ENCODE measurements around the gene MTRF1L.
"Not testable (repeated sequence)": the region's sequence is repeated elsewhere in the genome, so short reads cannot be mapped to it uniquely, and the experiment has no call there.

Gene MTRF1L

GRCh38 chr6:153001767-153002612 lies 519 bp downstream of the MTRF1L start:
- peak; percentile 31 for DNase-seq

GRCh38 chr6:153000790-153001189 lies 1.7 kb downstream of the MTRF1L start:
- not testable (repeated sequence) for DNase-seq

DNA sequence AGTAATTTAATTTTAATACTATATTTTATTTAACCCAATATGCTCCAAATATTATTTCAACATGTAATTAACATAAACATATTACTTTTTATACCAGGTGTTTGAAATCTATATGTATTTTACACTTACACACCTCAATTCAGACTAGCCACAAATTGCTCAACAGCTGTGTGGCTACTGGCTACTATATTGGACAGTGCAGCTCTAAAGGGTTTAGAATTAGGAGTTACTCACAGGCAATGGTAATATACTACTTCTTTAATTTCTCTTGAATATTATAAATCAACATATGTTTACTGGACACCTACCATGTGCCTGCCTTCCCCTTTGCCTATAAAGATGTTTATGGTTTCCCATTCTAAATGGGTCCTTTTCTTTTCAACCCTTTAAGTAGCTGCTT lies 2.3 kb downstream of the MTRF1L start:
- DNase-seq: no peak

- DNase-seq: not testable (repeated sequence)
These were observed 3.0 kb downstream of the MTRF1L start for GRCh38 chr6:152999538-152999937.

DNA sequence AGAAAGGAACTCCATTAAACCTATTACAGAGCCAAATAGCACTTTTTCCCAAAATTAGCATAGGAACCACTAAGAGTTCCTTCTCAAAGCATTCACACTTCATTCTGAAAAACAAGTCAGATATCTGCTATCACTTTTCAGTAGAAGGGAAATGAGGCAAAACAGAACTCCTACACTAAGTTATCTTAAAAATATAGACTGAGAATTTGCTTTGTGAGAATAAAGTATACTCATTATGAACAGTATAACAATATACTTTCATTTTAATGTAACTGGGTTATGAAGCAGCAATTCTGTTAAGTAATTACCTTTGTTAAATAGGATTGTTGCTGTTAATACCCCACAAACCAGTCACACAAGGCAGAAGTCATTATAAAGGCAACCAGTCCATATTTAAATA lies 8.7 kb downstream of the MTRF1L start:
- DNase-seq: no peak

DNA sequence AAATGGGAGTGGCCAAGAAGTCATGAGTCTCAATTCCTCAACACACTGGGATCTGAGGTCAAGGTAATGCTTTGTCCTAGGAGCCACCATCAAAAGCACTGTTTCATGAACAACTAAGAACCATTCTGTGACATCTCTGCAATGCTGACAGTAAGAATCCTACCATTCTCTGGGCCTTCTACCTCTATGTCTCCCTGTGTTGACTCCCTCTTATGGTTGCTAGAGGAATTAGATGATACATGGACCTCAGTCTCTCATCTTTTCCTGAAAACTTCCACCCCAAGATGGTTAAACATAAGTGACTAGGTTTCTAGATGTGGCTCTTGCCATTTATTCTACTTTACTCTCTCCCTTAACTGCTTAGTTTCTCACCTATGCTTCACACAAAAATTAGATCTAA lies 9.1 kb downstream of the MTRF1L start:
- DNase-seq: no peak

GRCh38 chr6:152986978-152987377 lies 15.5 kb downstream of the MTRF1L start:
- no peak for DNase-seq

- not testable (repeated sequence) for DNase-seq
These were observed 17.2 kb downstream of the MTRF1L start for GRCh38 chr6:152985300-152985699.

GRCh38 chr6:152984513-152984872 lies 18.0 kb downstream of the MTRF1L start:
- no peak for DNase-seq

DNA sequence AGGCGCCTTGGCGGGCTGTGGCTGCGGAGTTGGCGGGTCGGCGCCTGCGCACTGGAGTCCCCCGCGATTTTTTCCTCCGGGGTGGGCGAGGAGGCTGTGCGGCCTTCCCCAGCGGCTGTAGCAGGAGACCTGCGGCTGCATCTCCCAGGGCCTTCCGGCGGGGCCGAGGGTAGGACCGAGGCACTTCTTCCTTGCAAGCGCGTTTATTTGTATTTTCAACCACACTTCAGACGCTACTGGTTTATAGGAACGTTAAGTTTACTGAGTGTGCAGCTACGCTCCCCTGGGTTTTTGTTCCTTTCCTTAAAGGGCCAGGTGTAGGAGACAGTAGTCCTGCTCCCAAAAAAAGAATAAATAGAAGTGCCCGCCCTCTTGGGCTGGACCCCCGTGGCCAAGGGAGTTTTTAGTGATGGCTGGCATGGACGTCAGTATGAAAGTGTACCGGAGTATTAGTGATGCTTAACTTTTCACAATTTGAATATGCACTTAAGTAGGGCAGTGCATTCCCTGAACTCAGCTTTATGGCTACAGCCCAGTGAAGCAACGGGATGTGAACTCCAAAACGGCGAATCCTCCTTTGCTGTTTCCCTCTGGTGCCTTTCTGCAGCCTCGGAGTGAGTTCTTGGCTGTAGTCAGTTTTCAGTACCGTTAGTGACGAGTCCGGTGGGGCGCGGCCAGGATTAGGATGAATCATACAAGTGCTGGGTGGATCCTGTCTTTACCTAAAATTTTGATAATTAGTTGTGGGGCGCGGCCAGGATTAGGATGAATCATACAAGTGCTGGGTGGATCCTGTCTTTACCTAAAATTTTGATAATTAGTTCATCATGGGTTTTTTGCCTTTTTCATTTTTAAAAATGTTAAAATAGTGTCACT lies 18.6 kb downstream of the MTRF1L start:
- peak; percentile 85 for DNase-seq

DNA sequence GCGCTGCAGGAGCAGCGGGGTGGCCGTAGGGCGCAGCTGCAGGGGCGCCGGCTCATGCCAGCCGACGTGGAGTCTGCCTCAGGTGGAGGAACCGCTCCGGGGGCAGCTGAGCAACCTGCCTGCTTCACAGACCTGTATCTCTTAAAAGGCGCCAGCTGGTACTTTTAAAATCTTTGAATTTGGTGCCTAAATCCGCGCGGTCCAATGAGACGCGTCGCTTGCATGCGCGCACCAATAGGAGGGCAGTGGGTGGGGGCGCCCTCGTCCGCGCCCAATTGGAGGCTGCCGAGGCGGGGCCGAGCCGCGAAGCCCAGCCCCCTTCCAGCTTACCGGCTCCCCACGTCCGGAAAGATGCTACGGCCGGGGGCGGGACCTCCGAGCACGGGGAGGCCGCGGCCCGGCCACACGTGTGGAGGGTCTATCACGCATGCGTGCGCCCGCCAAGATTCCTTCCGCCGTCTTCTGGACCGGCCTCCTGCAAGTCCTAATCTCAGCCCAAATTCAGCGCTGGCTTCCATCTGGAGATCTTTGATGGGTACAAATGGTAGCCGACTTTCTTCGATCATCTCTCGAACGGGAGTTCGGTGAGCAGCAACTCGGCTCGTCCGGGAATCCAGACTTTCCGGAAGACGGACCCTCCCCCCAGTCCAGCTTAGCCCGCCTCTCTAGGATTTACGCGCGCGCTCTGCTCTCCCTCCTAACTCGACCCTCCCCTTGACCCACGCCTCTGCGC lies 19.4 kb downstream of the MTRF1L start, which contains the start of gene FBXO5:
Gene FBXO5, minus strand, starts transcription at position 138 of the 733 bp plus-strand sequence. Its CDS starts 82 bp downstream, at position 56.
- peak; percentile 98 for DNase-seq

- no peak for DNase-seq
These were observed 20.3 kb downstream of the MTRF1L start for GRCh38 chr6:152981989-152982903.

GRCh38 chr6:152981219-152981618 lies 21.3 kb downstream of the MTRF1L start:
- DNase-seq: no peak

DNA sequence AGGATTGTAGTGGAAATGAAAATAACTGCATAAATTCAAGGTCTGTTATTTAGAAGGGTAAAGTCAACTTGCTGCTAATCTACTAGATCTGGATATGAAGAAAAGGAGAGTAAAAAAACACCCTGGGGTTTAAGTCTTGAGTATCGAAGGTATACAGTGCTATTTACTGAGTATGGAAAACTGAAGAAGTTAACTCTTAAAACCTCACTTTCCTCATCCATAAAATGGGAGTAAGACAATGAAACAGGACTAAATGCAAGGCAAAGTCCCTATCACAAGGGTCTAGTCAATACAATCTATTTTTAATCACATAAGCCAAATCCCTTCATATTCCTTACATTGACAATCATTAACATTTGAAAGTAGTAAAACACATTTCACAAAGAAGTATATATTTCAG lies 21.9 kb downstream of the MTRF1L start:
- DNase-seq: no peak

GRCh38 chr6:152979116-152979515 lies 23.4 kb downstream of the MTRF1L start:
- DNase-seq: no peak

DNA sequence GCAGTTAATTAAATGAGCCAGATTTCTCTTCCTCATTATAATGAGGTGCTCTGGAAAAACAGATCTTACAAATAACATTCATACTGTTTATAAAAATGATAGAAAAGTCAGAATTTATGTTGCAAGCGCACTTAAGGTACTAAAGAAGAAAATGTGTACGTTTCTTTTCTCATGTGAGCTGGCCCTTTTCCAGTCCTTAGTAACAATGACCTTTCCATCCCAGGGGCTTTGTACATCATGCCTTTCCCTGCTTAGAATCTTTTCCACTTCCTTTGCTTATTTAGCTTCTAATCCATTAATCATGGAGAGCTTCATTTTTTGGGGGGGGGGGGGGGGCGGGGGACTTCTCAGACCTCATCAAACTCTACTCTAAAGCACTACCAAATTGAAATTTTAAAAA lies 24.5 kb downstream of the MTRF1L start:
- DNase-seq: no peak

DNA sequence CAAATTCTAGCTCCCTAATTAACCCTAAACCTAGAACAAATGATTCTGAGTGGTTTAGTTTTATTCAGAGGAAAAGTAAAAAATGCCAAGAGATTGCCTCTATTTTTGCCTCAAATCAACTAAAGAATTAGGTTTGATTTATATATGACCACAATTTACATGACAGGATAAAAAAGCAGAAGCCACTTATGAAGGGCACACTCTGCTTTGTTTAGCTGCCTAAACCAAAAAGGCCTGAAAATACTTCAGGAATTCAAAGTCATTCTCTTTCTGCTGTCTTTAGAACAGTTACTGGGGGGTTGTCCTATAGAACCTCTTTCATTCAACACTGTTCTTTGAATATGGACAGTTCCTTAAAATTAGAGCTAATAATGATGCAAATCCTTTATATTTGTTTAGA lies 25.0 kb downstream of the MTRF1L start:
- DNase-seq: no peak

GRCh38 chr6:152976749-152977148 lies 25.8 kb downstream of the MTRF1L start:
- DNase-seq: no peak

DNA sequence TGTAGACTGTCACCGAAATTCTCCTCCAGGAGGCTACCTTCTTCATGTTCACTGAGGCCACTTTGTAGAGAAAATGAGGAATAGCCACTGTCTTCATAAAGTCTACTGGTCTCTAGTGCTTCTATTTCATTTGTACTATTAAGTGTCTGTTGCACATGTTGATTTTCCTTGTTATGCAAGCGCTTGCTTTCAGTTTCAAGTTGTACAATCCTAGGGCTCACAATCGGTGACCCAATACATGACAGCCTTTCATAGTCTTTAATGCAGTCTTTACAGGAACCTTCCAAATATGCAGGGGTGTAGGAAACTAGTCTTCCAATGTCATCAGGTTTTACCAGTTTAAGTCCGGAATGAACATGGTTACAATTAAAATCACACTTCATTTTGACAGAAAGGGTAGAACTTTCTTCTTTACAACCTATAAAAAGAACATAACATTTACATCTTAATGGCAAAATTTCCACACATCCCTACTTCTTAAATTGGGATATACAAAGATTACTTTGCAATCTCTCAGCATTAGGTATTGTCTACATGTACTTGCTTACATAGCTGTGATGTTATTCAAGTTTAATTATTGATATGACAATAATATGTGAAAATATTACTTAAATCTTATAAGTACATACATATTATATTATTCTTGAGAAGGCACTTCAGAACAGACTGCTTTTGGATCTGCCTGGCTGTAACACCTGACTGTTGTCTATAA lies 27.1 kb downstream of the MTRF1L start:
- no peak for DNase-seq

DNA sequence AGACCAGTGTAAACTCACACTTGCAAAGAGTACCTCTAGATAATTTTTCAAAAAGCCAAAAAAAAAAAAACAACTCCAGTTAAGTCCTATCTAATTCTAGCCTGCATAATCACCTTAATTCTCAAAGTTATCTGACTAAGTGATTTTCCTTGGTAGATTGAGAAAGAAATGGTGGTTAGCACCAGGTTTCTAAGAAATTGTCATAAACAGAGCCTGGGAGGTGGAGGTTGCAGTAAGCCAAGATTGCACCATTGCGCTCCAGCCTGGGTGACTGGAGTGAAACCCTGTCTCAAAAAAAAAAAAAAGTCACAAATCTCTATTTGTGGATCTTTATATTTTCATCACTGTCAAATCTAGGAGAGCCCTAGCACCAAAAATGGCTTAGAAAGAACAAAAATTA lies 28.6 kb downstream of the MTRF1L start:
- no peak for DNase-seq

GRCh38 chr6:152969688-152970418 lies 32.7 kb downstream of the MTRF1L start:
- DNase-seq: no peak

All from EL (cell line).